Left ventricle myocardium inferior (tissue), 1 donor: Measurements from ENCODE around the gene ZNF672. TPM values are rescaled to one million over a fixed set of nuclear protein-coding genes. Genes with fewer than 3 reads are reported as not detected.

ENCODE experiments used
- DNase-seq: peaks from one replicate; pipeline ENCODE4 v3.0.0-alpha.2; 2020
- H3K27ac ChIP-seq: fragments of 200-600 bp; replicated peaks from 2 replicates; pipeline ENCODE4 v1.8.0; 2021
- H3K27me3 ChIP-seq: fragments of 200-600 bp; 2 replicates; pipeline ENCODE4 v1.8.0; 2021; ENCODE audit warnings: low read depth
- H3K36me3 ChIP-seq: fragments of 200-600 bp; 2 replicates; pipeline ENCODE4 v1.8.0; 2021
- H3K4me1 ChIP-seq: fragments of 200-600 bp; 2 replicates; pipeline ENCODE4 v1.8.0; 2021
- H3K4me3 ChIP-seq: fragments of 200-600 bp; 2 replicates; pipeline ENCODE4 v1.8.0; 2021; ENCODE audit warnings: mild to moderate bottlenecking, moderate library complexity
- H3K9me3 ChIP-seq: fragments of 200-600 bp; replicated peaks from 2 replicates; pipeline ENCODE4 v1.8.0; 2021
- intact Hi-C: fragments of 100-400 bp; cut with micrococcal nuclease; formaldehyde crosslinking; loops from one replicate; pipeline ENCODE4 v1.11.0; 2022
- total RNA-seq: library from RNA; stranded (reverse); fragmentation: NEBNext Ultra II Directional; extraction: Animal tissue kit (Norgen Biotek cat#: 25700); gene quantifications from one replicate; pipeline ENCODE4 v1.2.1, GENCODE V29; 2021
- TF ChIP-seq, protein P1 (sequence below): fragments of 200-600 bp; IDR thresholded peaks from 2 replicates; pipeline ENCODE4 v1.8.0; 2021; ENCODE audit warnings: antibody characterized with exemption, mild to moderate bottlenecking, borderline replicate concordance
- donor health status: DM: no; HTN: yes; CAD: no; lungs with severe emphysema.

Gene ZNF672
- total RNA-seq, 1 donor from 2014 or later = 43.1 TPM

- TF ChIP-seq, protein P1, sequence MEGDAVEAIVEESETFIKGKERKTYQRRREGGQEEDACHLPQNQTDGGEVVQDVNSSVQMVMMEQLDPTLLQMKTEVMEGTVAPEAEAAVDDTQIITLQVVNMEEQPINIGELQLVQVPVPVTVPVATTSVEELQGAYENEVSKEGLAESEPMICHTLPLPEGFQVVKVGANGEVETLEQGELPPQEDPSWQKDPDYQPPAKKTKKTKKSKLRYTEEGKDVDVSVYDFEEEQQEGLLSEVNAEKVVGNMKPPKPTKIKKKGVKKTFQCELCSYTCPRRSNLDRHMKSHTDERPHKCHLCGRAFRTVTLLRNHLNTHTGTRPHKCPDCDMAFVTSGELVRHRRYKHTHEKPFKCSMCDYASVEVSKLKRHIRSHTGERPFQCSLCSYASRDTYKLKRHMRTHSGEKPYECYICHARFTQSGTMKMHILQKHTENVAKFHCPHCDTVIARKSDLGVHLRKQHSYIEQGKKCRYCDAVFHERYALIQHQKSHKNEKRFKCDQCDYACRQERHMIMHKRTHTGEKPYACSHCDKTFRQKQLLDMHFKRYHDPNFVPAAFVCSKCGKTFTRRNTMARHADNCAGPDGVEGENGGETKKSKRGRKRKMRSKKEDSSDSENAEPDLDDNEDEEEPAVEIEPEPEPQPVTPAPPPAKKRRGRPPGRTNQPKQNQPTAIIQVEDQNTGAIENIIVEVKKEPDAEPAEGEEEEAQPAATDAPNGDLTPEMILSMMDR = peak; percentile 61
- peak overlapping the region; percentile 96 for H3K27ac ChIP-seq
- peaks cover 14% of the 10 kb centered on the region for H3K36me3 ChIP-seq
- H3K4me1 ChIP-seq = peaks cover 30% of the 10 kb centered on the region
- peak overlapping the region; percentile 75 for H3K4me3 ChIP-seq
- H3K27me3 ChIP-seq = no peaks in the 10 kb centered on the region
- H3K9me3 ChIP-seq = no peaks in the 10 kb centered on the region
- intact Hi-C loops = no loop called here
- DNase-seq = peak; percentile 64
Observed at GRCh38 chr1:248858096-248858890, 20.3 kb downstream of the ZNF672 start.

DNA sequence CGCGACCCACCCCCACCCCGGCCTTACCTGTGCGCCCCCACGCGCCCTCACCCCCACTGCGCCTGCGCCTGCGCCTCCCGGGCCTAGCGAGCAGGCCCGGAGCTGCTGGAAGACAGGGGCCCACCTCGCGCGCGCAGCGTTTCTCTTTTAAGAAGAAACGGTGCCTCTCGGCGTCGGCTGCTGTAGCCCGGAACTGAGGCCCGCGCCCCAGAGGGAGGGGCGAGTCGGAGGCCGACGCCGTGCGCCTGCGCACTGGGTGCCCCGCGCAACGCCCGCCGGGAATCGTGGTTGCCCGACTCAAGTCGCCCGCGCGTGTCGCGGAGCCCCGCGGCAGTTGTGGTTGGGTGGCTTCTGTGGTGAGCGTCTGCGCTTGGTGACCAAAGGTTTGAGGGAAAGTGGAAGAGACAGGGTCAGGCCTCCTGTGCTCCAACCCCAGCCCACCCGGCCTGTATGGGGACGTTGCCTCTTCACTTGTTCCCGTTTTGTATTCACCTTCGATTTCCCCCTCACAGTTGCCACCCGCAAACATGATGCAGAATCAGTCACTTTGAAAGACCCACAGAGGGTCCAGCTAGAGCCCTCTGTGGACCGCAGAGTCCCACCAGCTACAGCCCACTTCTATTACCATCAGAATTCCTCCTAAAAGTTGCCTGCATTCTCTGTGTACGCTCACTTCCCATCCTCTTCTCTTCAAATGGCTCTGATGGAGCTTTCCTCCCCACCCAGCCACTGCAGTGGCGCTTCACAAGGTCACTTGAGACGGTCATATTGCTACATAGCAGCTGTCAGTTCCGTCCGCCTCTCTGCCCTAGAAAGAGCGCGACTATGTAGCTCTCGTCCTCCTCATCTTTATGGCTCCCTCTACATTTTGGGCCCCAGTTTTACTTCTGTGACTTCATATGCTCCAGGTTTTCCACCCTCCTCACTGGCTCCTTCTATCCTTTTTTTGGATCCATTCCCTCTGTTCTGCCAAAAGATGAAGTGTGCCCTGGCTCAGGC is 21.2 kb downstream of the ZNF672 start, which contains the start of gene ZNF692:
Gene ZNF692 (minus strand): TSS at position 195 of the 999 bp plus-strand sequence. CDS start 776 bp downstream, outside the sequence.
- Histone ChIP-seq H3K27ac (peak within 1 kb of the TSS; percentile 96), H3K9me3 (no peaks in the 10 kb centered on the region), H3K4me3 (peak within 1 kb of the TSS; percentile 75), H3K36me3 (peaks cover 6% of the 10 kb centered on the region), H3K27me3 (no peaks in the 10 kb centered on the region), H3K4me1 (peaks cover 39% of the 10 kb centered on the region)
- TF ChIP-seq, protein P1 = peak; percentile 16
- intact Hi-C loops = no loop called here
- DNase-seq = peak; percentile 98

DNA sequence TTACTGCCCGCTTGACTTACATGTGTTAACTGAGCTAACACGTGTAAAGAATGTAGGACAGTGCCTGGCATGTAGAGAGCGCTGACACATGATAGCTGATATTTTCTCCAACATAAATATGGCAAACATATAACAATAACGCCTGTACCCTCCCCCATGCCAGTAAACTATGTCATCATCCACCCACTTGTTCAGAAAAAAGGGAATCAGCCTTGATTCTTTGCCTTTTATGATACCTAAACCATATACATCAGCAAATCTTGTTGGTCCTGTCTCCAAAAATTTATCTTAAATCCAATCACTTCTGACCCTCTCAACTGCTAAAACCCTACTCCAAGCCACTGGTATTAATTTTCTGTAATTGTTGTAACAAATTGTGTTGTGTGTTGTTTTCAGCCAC is 22.0 kb downstream of the ZNF672 start:
- Histone ChIP-seq H3K4me1 (peaks cover 43% of the 10 kb centered on the region), H3K27ac (peak overlapping the region; percentile 96), H3K4me3 (no peak overlapping the region), H3K9me3 (no peaks in the 10 kb centered on the region), H3K27me3 (no peaks in the 10 kb centered on the region), H3K36me3 (peaks cover 5% of the 10 kb centered on the region)
- DNase-seq = no peak
- TF ChIP-seq, protein P1 = no peak
- intact Hi-C loops = no loop called here

GRCh38 chr1:248861616-248862015 is 23.6 kb downstream of the ZNF672 start:
- Histone ChIP-seq H3K27me3 (no peaks in the 10 kb centered on the region), H3K27ac (no peak overlapping the region), H3K36me3 (no peaks in the 10 kb centered on the region), H3K9me3 (no peaks in the 10 kb centered on the region), H3K4me3 (no peak overlapping the region), H3K4me1 (peaks cover 43% of the 10 kb centered on the region)
- intact Hi-C loops = no loop called here
- DNase-seq = no peak
- TF ChIP-seq, protein P1 = no peak

DNA sequence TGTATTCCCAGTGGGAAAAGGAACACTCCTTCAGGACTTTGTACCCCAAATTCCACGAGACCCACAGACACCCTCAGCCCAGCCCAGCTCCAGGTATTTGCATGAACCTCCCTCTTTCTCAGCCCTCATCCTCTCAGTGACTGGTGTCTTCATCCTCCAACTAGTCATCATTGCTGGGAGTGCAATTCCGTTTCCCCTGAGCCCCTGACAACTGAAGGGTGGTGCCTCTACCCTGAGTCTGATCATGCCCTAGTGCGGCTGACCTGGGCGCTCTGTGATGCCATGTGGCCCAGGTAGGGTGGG is 24.6 kb downstream of the ZNF672 start:
- H3K4me3 ChIP-seq = peak overlapping the region; percentile 75
- H3K36me3 ChIP-seq = no peaks in the 10 kb centered on the region
- H3K27me3 ChIP-seq = no peaks in the 10 kb centered on the region
- peak overlapping the region; percentile 81 for H3K27ac ChIP-seq
- TF ChIP-seq, protein P1 = no peak
- no peaks in the 10 kb centered on the region for H3K9me3 ChIP-seq
- intact Hi-C loops = no loop called here
- H3K4me1 ChIP-seq = peaks cover 40% of the 10 kb centered on the region
- no peak for DNase-seq
